HepG2 (cell line): ENCODE results near the gene RALY. TPM values are rescaled to one million over a fixed set of nuclear protein-coding genes. Genes with fewer than 3 reads are reported as not detected.

Experiments
- BCL6 ChIP-seq: IDR thresholded peaks from 2 replicates; pipeline ENCODE4 v1.6.1; 2016; ENCODE audit warnings: missing genetic modification reagents, missing compliant biosample characterization
- CHD2 ChIP-seq: IDR thresholded peaks from 2 replicates; pipeline ENCODE4 v1.6.1; 2011; ENCODE audit warnings: low read depth, low read length, improper control_type of control experiment
- CREB1 ChIP-seq, 2 experiments: fragments of 450-650 bp in 1 of 2; IDR thresholded peaks; 2 replicates each; pipeline ENCODE4 v1.6.1; 2016 to 2017; ENCODE audit warnings: control low read depth in 1 of 2, mild to moderate bottlenecking in 1 of 2, missing compliant biosample characterization in 1 of 2, missing genetic modification characterization in 1 of 2
- HNRNPH1 ChIP-seq: fragments of 200-400 bp; formaldehyde crosslinking; optimal IDR thresholded peaks from 2 replicates; pipeline ENCODE3; 2017; ENCODE audit warnings: mild to moderate bottlenecking, low read depth, low read length
- MAFG ChIP-seq: sonication (generic); formaldehyde crosslinking; IDR thresholded peaks from 2 replicates; pipeline ENCODE4 v1.5.1; 2020; ENCODE audit warnings: mild to moderate bottlenecking, missing genetic modification reagents
- MZF1 ChIP-seq: sonication (generic); formaldehyde crosslinking; IDR thresholded peaks from 2 replicates; pipeline ENCODE4 v1.8.1; 2023; ENCODE audit warnings: mild to moderate bottlenecking, missing genetic modification reagents, borderline replicate concordance
- RXRB ChIP-seq: IDR thresholded peaks from 2 replicates; pipeline ENCODE4 v1.6.1; 2016; ENCODE audit warnings: borderline replicate concordance, missing genetic modification reagents, missing compliant biosample characterization
- ZFP1 ChIP-seq: IDR thresholded peaks from 2 replicates; pipeline ENCODE4 v1.6.1; 2016
- ZNF446 ChIP-seq: sonication (generic); formaldehyde crosslinking; IDR thresholded peaks from 2 replicates; pipeline ENCODE4 v1.5.0; 2020; ENCODE audit warnings: mild to moderate bottlenecking, missing genetic modification reagents
- ZNF557 ChIP-seq: sonication (generic); formaldehyde crosslinking; IDR thresholded peaks from 2 replicates; pipeline ENCODE4 v1.4.0; 2020; ENCODE audit warnings: missing genetic modification reagents
- ZNF792 ChIP-seq: IDR thresholded peaks from 2 replicates; pipeline ENCODE4 v1.6.1; 2016
- polyA plus RNA-seq, 8 experiments: library from polyadenylated mRNA; depleted of rRNA in 3 of 8; stranded (reverse) in 7 of 8; unstranded in 1 of 8; fragments of >200 nt; fragmentation: Illumina TruSeq in 4 of 8; extraction: Trizol in 4 of 8; gene quantifications; 2 replicates each; pipeline versions ENCODE4 v1.2.1 to v1.2.3, GENCODE V29; 2011 to 2016; ENCODE audit warnings: low read depth in 4 of 8, missing spikeins in 1 of 8, mixed read lengths in 1 of 8; ENCODE audit not compliant: insufficient read depth in 1 of 8
- total RNA-seq, 5 experiments: library from RNA; depleted of rRNA; stranded (reverse); fragments of >200 nt; fragmentation: Illumina TruSeq; extraction: Trizol; gene quantifications; 2 replicates each; pipeline ENCODE4 v1.2.3, GENCODE V29; 2016; ENCODE audit warnings: low read depth in 1 of 5
- TF ChIP-seq, protein P1 (sequence below): sonication (generic); formaldehyde crosslinking; IDR thresholded peaks from 2 replicates; pipeline ENCODE4 v1.4.0; 2020; ENCODE audit warnings: mild to moderate bottlenecking, missing genetic modification reagents
- TF ChIP-seq, protein P2 (sequence below): sonication (generic); formaldehyde crosslinking; IDR thresholded peaks from 2 replicates; pipeline ENCODE4 v1.5.1; 2020; ENCODE audit warnings: mild to moderate bottlenecking, missing genetic modification reagents
- TF ChIP-seq, protein P3 (sequence below): sonication (generic); formaldehyde crosslinking; IDR thresholded peaks from 2 replicates; pipeline ENCODE4 v1.5.1; 2020; ENCODE audit warnings: missing genetic modification reagents, mild to moderate bottlenecking, borderline replicate concordance

RALY gene
- total and polyA plus RNA-seq, 2 of the 13 experiments (the other 11 are each of a cell fraction or from before 2014, with no cell fraction given), result 178 to 186 TPM

- TF ChIP-seq, protein P1, sequence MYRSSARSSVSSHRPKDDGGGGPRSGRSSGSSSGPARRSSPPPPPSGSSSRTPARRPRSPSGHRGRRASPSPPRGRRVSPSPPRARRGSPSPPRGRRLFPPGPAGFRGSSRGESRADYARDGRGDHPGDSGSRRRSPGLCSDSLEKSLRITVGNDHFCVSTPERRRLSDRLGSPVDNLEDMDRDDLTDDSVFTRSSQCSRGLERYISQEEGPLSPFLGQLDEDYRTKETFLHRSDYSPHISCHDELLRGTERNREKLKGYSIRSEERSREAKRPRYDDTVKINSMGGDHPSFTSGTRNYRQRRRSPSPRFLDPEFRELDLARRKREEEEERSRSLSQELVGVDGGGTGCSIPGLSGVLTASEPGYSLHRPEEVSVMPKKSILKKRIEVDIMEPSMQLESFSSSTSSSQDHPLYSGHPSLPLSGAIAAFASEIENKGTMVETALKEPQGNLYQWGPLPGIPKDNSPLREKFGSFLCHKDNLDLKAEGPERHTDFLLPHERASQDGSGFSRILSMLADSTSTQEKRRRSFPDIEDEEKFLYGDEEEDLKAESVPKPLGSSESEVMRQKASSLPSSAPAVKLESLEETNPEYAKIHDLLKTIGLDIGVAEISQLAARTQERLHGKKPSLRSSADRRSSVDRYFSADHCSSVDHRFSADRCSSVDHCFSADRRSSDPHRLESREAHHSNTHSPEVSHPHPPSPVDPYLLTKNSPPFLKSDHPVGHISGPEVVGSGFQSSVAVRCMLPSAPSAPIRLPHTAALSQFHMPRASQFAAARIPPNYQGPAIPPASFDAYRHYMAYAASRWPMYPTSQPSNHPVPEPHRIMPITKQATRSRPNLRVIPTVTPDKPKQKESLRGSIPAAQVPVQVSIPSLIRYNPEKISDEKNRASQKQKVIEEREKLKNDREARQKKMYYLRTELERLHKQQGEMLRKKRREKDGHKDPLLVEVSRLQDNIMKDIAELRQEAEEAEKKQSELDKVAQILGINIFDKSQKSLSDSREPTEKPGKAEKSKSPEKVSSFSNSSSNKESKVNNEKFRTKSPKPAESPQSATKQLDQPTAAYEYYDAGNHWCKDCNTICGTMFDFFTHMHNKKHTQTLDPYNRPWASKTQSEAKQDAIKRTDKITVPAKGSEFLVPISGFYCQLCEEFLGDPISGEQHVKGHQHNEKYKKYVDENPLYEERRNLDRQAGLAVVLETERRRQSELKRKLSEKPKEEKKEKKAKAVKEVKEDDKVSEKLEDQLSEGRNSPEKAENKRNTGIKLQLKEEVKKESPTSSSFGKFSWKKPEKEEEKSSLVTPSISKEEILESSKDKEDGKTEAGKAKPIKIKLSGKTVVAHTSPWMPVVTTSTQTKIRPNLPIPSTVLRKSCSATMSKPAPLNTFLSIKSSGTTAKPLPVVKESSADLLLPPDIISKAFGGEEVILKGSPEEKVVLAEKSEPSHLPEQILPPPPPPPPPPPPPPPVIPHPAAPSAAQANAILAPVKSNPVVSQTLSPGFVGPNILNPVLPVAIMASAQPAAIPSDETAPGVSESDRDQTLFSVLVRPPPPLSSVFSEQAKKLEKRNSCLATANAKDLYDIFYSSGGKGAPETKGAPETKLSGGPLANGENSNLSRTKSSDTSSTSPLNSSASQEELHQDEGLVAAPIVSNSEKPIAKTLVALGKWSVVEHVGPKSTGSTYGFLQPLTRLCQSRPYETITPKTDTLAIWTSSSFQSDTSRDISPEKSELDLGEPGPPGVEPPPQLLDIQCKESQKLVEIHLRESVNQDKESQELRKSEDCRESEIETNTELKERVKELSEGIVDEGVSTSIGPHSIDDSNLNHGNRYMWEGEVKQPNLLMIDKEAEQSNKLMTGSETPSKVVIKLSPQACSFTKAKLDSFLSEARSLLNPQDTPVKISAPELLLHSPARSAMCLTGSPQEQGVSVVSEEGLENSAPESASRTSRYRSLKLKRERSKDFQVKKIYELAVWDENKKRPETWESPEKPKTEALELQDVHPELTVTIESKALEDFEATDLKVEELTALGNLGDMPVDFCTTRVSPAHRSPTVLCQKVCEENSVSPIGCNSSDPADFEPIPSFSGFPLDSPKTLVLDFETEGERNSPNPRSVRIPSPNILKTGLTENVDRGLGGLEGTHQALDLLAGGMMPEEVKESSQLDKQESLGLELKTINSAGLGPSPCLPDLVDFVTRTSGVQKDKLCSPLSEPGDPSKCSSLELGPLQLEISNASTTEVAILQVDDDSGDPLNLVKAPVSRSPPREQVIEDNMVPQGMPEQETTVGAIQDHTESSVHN (CRISPR knock-in tag), result peak; percentile 94
- TF ChIP-seq RXRB (CRISPR knock-in tag) (peak; percentile 63), BCL6 (CRISPR knock-in tag) (peak; percentile 60; the same call in 1 of the 2 replicates), ZNF446 (peak; percentile 95), ZNF792 (CRISPR knock-in tag) (peak; percentile 95), CREB1 (IDR thresholded peaks at IDR 0.05) (peak; percentile 98), CREB1 (CRISPR knock-in tag; IDR thresholded peaks at IDR 0.05) (peak; percentile 97), ZNF557 (CRISPR knock-in tag) (peak; percentile 88; the same call in 1 of the 2 replicates), HNRNPH1 (peak; percentile 90), CHD2 (peak; percentile 81), MZF1 (CRISPR knock-in tag) (no peak), MAFG (CRISPR knock-in tag) (no peak), ZFP1 (CRISPR knock-in tag) (peak; percentile 26; the same call in 1 of the 2 replicates)
- TF ChIP-seq, protein P2, sequence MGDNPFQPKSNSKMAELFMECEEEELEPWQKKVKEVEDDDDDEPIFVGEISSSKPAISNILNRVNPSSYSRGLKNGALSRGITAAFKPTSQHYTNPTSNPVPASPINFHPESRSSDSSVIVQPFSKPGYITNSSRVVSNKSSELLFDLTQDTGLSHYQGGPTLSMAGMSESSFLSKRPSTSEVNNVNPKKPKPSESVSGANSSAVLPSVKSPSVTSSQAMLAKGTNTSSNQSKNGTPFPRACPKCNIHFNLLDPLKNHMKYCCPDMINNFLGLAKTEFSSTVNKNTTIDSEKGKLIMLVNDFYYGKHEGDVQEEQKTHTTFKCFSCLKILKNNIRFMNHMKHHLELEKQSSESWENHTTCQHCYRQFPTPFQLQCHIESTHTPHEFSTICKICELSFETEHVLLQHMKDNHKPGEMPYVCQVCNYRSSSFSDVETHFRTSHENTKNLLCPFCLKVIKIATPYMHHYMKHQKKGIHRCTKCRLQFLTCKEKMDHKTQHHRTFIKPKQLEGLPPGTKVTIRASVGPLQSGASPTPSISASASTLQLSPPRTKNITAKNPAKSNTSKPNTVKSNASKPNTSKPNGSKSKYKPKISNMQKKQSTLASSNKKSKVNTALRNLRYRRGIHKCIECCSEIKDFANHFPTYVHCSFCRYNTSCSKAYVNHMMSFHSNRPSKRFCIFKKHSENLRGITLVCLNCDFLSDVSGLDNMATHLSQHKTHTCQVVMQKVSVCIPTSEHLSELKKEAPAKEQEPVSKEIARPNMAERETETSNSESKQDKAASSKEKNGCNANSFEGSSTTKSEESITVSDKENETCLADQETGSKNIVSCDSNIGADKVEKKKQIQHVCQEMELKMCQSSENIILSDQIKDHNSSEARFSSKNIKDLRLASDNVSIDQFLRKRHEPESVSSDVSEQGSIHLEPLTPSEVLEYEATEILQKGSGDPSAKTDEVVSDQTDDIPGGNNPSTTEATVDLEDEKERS (CRISPR knock-in tag), result peak; percentile 42; the same call in 1 of the 2 replicates
- TF ChIP-seq, protein P3, sequence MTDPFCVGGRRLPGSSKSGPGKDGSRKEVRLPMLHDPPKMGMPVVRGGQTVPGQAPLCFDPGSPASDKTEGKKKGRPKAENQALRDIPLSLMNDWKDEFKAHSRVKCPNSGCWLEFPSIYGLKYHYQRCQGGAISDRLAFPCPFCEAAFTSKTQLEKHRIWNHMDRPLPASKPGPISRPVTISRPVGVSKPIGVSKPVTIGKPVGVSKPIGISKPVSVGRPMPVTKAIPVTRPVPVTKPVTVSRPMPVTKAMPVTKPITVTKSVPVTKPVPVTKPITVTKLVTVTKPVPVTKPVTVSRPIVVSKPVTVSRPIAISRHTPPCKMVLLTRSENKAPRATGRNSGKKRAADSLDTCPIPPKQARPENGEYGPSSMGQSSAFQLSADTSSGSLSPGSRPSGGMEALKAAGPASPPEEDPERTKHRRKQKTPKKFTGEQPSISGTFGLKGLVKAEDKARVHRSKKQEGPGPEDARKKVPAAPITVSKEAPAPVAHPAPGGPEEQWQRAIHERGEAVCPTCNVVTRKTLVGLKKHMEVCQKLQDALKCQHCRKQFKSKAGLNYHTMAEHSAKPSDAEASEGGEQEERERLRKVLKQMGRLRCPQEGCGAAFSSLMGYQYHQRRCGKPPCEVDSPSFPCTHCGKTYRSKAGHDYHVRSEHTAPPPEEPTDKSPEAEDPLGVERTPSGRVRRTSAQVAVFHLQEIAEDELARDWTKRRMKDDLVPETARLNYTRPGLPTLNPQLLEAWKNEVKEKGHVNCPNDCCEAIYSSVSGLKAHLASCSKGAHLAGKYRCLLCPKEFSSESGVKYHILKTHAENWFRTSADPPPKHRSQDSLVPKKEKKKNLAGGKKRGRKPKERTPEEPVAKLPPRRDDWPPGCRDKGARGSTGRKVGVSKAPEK, result no peak
Measured at GRCh38 chr20:34111702-34112599, 118.2 kb downstream of the RALY start, which contains the start of gene EIF2S2 (continued).
